ENCODE results near the gene GPD1L.

Gene GPD1L

DNA sequence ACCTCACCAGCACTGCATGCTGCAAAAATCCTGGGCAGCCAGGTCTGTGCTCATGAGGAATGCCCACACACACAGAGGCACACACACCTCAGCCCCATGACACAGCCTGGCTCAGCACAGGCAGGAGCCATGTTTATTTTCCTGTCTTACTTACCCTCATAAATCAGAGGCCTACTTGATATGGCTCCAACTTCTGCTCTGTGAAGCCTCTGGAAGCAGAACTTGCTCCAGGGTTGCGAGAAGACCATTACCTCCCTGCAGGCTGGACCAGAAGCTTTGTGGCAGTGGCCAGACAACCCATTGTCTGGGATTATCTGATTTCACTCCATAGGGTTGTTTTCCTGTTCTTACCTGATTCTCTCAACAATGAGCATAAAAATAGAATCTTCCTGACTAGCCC lies 88.2 kb downstream of the GPD1L start:
- Histone ChIP-seq H4K20me1 (ENCODE audit: low read depth, low read length) (no peaks in the 10 kb centered on the region), H3K36me3 (ENCODE audit: low read length) (no peaks in the 10 kb centered on the region), H3K27ac (ENCODE audit: low read depth, low read length) (no peak overlapping the region), H2AFZ (ENCODE audit: low read depth, low read length, severe bottlenecking) (no peak overlapping the region), H3K4me2 (ENCODE audit: low read depth, low read length, poor library complexity, severe bottlenecking) (no peak overlapping the region), H3K9ac (ENCODE audit: low read length) (no peak overlapping the region), H3F3A (ENCODE audit: insufficient read depth) (no peaks in the 10 kb centered on the region), H3K4me3 (ENCODE audit: insufficient read depth, low read length, poor library complexity, severe bottlenecking) (no peak overlapping the region), H3K27me3 (ENCODE audit: low read length) (no peaks in the 10 kb centered on the region; the same call in 1 of the 2 replicates), H3K9me2 (replicated peaks; ENCODE audit: insufficient read depth, low read length) (no peaks in the 10 kb centered on the region), H3K9me3 (ENCODE audit: insufficient read depth, low read length) (no peaks in the 10 kb centered on the region), H3K79me2 (ENCODE audit: insufficient read depth, low read length) (no peaks in the 10 kb centered on the region)
- TF ChIP-seq, protein P1, sequence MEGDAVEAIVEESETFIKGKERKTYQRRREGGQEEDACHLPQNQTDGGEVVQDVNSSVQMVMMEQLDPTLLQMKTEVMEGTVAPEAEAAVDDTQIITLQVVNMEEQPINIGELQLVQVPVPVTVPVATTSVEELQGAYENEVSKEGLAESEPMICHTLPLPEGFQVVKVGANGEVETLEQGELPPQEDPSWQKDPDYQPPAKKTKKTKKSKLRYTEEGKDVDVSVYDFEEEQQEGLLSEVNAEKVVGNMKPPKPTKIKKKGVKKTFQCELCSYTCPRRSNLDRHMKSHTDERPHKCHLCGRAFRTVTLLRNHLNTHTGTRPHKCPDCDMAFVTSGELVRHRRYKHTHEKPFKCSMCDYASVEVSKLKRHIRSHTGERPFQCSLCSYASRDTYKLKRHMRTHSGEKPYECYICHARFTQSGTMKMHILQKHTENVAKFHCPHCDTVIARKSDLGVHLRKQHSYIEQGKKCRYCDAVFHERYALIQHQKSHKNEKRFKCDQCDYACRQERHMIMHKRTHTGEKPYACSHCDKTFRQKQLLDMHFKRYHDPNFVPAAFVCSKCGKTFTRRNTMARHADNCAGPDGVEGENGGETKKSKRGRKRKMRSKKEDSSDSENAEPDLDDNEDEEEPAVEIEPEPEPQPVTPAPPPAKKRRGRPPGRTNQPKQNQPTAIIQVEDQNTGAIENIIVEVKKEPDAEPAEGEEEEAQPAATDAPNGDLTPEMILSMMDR (IDR thresholded peaks at IDR 0.05; ENCODE audit: insufficient read depth, low read length, poor library complexity, severe bottlenecking): no peak
- TF ChIP-seq EZH2phosphoT487 (conservative IDR thresholded peaks at IDR 0.05; ENCODE audit: low read length): no peak

- Histone ChIP-seq H3K9ac (ENCODE audit: low read length) (no peak overlapping the region), H3K9me2 (replicated peaks; ENCODE audit: insufficient read depth, low read length) (no peaks in the 10 kb centered on the region), H3K4me2 (ENCODE audit: low read depth, low read length, poor library complexity, severe bottlenecking) (no peak overlapping the region)
Measured at GRCh38 chr3:32195995-32196540, 89.6 kb downstream of the GPD1L start.

GRCh38 chr3:32197991-32198390 lies 91.6 kb downstream of the GPD1L start:
- Histone ChIP-seq H3F3A (ENCODE audit: insufficient read depth) (no peaks in the 10 kb centered on the region), H3K9me2 (replicated peaks; ENCODE audit: insufficient read depth, low read length) (no peaks in the 10 kb centered on the region), H3K9ac (ENCODE audit: low read length) (no peak overlapping the region), H4K20me1 (ENCODE audit: low read depth, low read length) (no peaks in the 10 kb centered on the region), H3K4me3 (ENCODE audit: insufficient read depth, low read length, poor library complexity, severe bottlenecking) (no peak overlapping the region), H3K27me3 (ENCODE audit: low read length) (no peaks in the 10 kb centered on the region; the same call in 1 of the 2 replicates), H3K9me3 (ENCODE audit: insufficient read depth, low read length) (no peaks in the 10 kb centered on the region), H3K27ac (ENCODE audit: low read depth, low read length) (no peak overlapping the region), H3K4me2 (ENCODE audit: low read depth, low read length, poor library complexity, severe bottlenecking) (no peak overlapping the region), H2AFZ (ENCODE audit: low read depth, low read length, severe bottlenecking) (no peak overlapping the region), H3K79me2 (ENCODE audit: insufficient read depth, low read length) (no peaks in the 10 kb centered on the region), H3K36me3 (ENCODE audit: low read length) (no peaks in the 10 kb centered on the region)
- TF ChIP-seq, protein P1 (IDR thresholded peaks at IDR 0.05; ENCODE audit: insufficient read depth, low read length, poor library complexity, severe bottlenecking): no peak
- TF ChIP-seq EZH2phosphoT487 (conservative IDR thresholded peaks at IDR 0.05; ENCODE audit: low read length): no peak

More at GRCh38 chr3:32195995-32196540, 89.6 kb downstream of the GPD1L start:
- no peaks in the 10 kb centered on the region for H3K79me2 ChIP-seq (ENCODE audit: insufficient read depth, low read length)
- TF ChIP-seq, protein P1 (IDR thresholded peaks at IDR 0.05; ENCODE audit: insufficient read depth, low read length, poor library complexity, severe bottlenecking): no peak
- no peak for TF ChIP-seq EZH2phosphoT487 (conservative IDR thresholded peaks at IDR 0.05; ENCODE audit: low read length)
- H3K27ac ChIP-seq (ENCODE audit: low read depth, low read length): no peak overlapping the region
- no peaks in the 10 kb centered on the region for H3K36me3 ChIP-seq (ENCODE audit: low read length)
- H2AFZ ChIP-seq (ENCODE audit: low read depth, low read length, severe bottlenecking): no peak overlapping the region
- no peaks in the 10 kb centered on the region; the same call in 1 of the 2 replicates for H3K27me3 ChIP-seq (ENCODE audit: low read length)
- no peaks in the 10 kb centered on the region for H3F3A ChIP-seq (ENCODE audit: insufficient read depth)
- H3K9me3 ChIP-seq (ENCODE audit: insufficient read depth, low read length): no peaks in the 10 kb centered on the region
- no peaks in the 10 kb centered on the region for H4K20me1 ChIP-seq (ENCODE audit: low read depth, low read length)
- no peak overlapping the region for H3K4me3 ChIP-seq (ENCODE audit: insufficient read depth, low read length, poor library complexity, severe bottlenecking)
